Measurements from ENCODE around the gene LGALS3BP. TPM values are rescaled to one million over a fixed set of nuclear protein-coding genes. Genes with fewer than 3 reads are reported as not detected.
A peak's percentile ranks its signal among the peaks of the same experiment; 100 is the strongest.

Gene LGALS3BP
- total RNA-seq, 1 donor from 2014 or later: 338 TPM

- DNase-seq (ENCODE audit: low read depth): no peak
- no peak for TF ChIP-seq CTCF (conservative IDR thresholded peaks at IDR 0.05; ENCODE audit: low read depth, low read length)
- H3K4me3 ChIP-seq (ENCODE audit: low read depth, low read length): no peak overlapping the region
Measured at GRCh38 chr17:79011451-79012147, 31.9 kb upstream of the LGALS3BP start.

- no peak for TF ChIP-seq CTCF (conservative IDR thresholded peaks at IDR 0.05; ENCODE audit: low read depth, low read length)
- no peak for DNase-seq (ENCODE audit: low read depth)
- H3K4me3 ChIP-seq (ENCODE audit: low read depth, low read length): peak overlapping the region; percentile 99
Measured at GRCh38 chr17:79010304-79010646, 30.6 kb upstream of the LGALS3BP start.

- no peak for DNase-seq (ENCODE audit: low read depth)
- TF ChIP-seq CTCF (conservative IDR thresholded peaks at IDR 0.05; ENCODE audit: low read depth, low read length): no peak
- H3K4me3 ChIP-seq (ENCODE audit: low read depth, low read length): peak within 1 kb of the TSS; percentile 99
Measured at GRCh38 chr17:79009397-79010303, 29.9 kb upstream of the LGALS3BP start, which contains the start of gene CANT1. Gene CANT1 (minus strand): TSS chr17:79009764. CDS start chr17:78997622, 12,142 bp downstream.

GRCh38 chr17:79008666-79009387, 29.1 kb upstream of the LGALS3BP start:
- no peak for TF ChIP-seq CTCF (conservative IDR thresholded peaks at IDR 0.05; ENCODE audit: low read depth, low read length)
- DNase-seq (ENCODE audit: low read depth): no peak
- peak overlapping the region; percentile 99 for H3K4me3 ChIP-seq (ENCODE audit: low read depth, low read length)

- TF ChIP-seq CTCF (conservative IDR thresholded peaks at IDR 0.05; ENCODE audit: low read depth, low read length): no peak
- no peak overlapping the region for H3K4me3 ChIP-seq (ENCODE audit: low read depth, low read length)
- no peak for DNase-seq (ENCODE audit: low read depth)
Measured at GRCh38 chr17:79007504-79008381, 28.0 kb upstream of the LGALS3BP start.
